ENCODE measurements around the gene COL23A1.
"Not testable (repeated sequence)": the region's sequence is repeated elsewhere in the genome, so short reads cannot be mapped to it uniquely, and the experiment has no call there.

COL23A1 gene

GRCh38 chr5:178371362-178372111 is 218.7 kb downstream of the COL23A1 start:
- in situ Hi-C loops (cut with HindIII; ENCODE audit: low sequenced_read_pairs), result no loop called here

DNA sequence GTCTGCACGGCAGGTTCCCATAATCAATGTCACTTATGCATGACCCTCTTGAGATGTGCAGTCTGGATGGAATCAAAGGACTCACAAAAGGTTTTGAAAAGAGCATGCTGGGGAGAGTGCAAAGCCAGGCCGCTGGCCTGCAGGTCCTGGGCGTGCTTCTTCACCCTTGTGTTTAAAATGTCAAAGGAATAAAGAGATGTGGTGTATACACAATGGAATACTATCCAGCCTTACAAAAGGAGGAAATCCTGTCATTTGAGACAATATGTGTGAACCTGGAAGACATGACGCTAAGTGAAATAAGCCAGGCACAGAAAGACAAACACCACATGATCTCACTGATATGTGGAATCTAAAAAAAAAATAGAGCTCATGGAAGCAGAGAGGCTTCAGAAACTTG is 220.1 kb downstream of the COL23A1 start:
- in situ Hi-C loops (cut with HindIII; ENCODE audit: low sequenced_read_pairs), result no loop called here

- in situ Hi-C loops (cut with HindIII; ENCODE audit: low sequenced_read_pairs), result not testable (repeated sequence)
Observed at GRCh38 chr5:178369469-178369868, 220.7 kb downstream of the COL23A1 start.

- in situ Hi-C loops (cut with HindIII; ENCODE audit: low sequenced_read_pairs), result no loop called here
Observed at GRCh38 chr5:178368716-178369300, 221.4 kb downstream of the COL23A1 start.

- in situ Hi-C loops (cut with HindIII; ENCODE audit: low sequenced_read_pairs), result no loop called here
Observed at GRCh38 chr5:178368274-178368673, 221.9 kb downstream of the COL23A1 start.

DNA sequence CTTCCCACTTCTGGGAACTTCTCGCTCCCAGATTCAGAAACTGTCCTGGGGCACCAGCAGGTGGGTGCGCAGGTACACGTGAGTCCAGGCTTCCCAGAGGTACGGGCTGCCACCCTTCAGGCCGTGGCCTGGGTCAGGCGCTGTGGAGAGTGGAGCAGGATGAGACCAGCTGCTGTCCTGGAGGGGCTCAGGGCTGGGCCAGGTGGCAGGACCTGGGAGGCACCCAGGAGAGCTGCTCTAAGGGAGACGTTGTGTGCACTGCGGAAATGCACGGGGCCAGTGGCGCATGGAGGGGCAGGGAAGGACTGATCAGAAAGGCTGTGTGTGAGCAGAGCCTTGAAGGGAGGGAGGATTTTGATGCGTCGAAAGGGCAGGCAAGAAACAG is 222.5 kb downstream of the COL23A1 start:
- in situ Hi-C loops (cut with HindIII; ENCODE audit: low sequenced_read_pairs), result no loop called here

GRCh38 chr5:178366998-178367735 is 223.0 kb downstream of the COL23A1 start:
- in situ Hi-C loops (cut with HindIII; ENCODE audit: low sequenced_read_pairs), result no loop called here

DNA sequence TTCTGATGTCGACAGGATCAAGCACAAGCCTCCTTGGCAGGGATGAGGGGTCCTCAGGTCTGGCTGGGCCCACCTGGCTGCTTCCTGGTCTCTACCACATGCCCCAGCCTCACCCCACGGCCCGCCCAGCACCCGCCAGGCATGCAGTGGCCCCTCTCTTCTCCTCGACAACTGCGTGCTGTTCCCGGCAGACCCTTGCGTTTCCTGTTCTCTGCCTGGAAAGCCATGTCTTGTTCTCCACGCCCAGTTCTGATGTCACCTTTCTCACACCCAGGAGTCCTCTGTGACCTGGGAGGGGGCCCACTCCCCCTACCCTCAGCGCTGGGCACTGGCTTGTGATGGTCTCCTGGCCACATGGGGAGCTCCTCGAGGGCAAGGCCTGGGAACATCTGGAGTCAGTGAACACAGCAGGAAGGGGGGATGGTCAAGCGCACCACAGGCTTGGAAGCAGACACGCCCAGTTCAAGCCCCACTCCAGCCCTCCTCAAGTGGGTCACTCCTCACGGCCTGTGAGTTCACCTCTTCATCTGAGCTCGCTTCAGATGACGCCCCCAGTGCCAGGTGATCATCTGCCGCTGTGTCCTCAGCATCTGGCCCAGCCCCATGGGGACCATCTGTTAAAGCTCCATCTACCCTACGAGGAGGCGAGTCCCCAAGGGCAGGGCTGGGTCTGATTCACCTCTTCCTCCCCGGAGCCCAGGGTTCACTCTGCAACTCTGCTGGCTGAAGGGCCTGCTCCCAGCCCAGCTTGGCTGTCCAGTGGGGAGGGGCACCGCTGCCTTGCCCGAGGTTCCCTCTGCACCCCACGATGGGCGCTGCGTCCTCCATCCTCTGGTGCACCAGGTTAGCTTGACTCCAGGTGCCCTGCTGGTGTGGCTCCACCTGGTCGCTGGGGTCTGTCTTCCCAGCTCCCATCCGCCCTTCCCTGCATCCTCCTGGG is 224.4 kb downstream of the COL23A1 start:
- in situ Hi-C loops (cut with HindIII; ENCODE audit: low sequenced_read_pairs), result no loop called here

DNA sequence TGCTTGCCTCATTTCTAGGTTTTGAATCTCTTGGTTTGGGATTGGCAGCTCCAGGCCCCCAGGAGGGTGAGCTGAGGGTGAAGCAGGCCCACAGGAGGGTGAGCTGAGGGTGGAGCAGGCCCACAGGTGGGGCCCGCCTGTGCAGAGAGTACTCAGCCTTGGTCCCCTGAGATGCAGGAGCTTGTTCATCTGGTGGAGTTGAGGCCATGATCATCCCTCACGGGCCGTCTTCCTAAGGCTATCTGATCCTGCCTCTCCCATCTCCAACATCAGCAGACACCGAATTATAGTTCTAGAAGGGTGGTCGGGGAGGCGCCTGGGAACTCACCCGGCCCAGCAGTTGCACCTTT is 225.9 kb downstream of the COL23A1 start:
- in situ Hi-C loops (cut with HindIII; ENCODE audit: low sequenced_read_pairs), result no loop called here

DNA sequence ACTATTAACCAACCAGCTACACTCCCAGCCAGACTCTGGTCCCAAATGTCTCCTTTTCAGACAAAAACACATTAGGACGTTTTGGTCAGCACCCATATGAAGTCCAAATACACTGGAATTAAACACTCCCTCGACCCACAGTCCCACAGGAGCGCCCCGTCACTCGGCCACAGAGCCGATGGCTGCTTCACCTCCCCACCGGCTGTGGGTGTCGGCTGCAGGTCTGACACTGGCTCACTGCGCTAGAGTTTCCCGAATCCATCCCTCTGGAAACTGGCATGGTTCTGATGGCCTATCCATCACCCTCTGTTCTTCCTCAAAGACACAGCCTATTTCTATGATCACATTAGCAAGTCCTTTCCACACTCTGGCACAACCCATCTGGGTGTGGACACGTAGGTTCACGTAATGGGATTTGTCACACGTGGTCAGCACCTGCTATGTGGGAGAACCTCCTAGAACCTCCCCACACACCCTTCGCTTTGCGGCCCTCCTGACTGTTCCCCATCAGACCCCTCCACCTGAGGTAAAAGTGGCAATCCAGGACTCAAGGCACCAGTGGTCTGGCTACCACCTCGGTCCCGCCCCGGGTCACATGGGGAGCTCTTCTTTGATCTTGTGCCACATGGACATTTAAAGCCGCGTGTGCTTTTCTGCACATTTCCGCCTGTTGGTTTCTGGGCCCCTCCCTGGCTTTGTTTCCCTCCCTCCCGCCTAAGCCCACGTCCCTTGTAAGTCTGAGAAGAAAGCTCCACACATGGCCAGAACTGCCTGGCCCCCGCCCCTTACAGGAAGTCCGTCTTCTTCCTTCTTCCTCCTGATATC is 226.5 kb downstream of the COL23A1 start:
- in situ Hi-C loops (cut with HindIII; ENCODE audit: low sequenced_read_pairs), result no loop called here

- in situ Hi-C loops (cut with HindIII; ENCODE audit: low sequenced_read_pairs), result no loop called here
Observed at GRCh38 chr5:178361657-178362445, 228.3 kb downstream of the COL23A1 start.

- in situ Hi-C loops (cut with HindIII; ENCODE audit: low sequenced_read_pairs), result no loop called here
Observed at GRCh38 chr5:178360926-178361235, 229.3 kb downstream of the COL23A1 start.

- in situ Hi-C loops (cut with HindIII; ENCODE audit: low sequenced_read_pairs), result no loop called here
Observed at GRCh38 chr5:178360222-178360925, 229.8 kb downstream of the COL23A1 start.

- in situ Hi-C loops (cut with HindIII; ENCODE audit: low sequenced_read_pairs), result no loop called here
Observed at GRCh38 chr5:178359738-178360137, 230.5 kb downstream of the COL23A1 start.

- in situ Hi-C loops (cut with HindIII; ENCODE audit: low sequenced_read_pairs), result no loop called here
Observed at GRCh38 chr5:178357678-178358077, 232.5 kb downstream of the COL23A1 start.

- in situ Hi-C loops (cut with HindIII; ENCODE audit: low sequenced_read_pairs), result no loop called here
Observed at GRCh38 chr5:178357121-178357521, 233.1 kb downstream of the COL23A1 start.

GRCh38 chr5:178356431-178356872 is 233.7 kb downstream of the COL23A1 start:
- in situ Hi-C loops (cut with HindIII; ENCODE audit: low sequenced_read_pairs), result no loop called here

DNA sequence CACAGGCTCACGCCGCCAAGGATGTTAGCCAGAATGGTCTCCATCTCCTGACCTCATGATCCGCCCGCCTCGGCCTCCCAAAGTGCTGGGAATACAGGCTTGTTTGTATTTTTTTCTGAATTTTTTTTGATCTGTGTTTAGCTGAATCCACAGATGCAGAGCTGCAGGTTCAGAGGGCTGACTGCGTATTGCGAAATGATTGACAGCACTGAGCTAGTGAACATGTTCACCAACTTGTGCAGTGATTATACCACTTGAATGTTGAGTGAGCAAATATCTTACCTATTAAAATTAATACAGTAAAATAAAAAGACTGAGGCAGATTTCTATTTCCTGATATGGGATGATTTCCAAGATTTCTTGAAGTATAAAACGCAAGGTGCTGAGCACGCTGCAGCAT is 234.5 kb downstream of the COL23A1 start:
- in situ Hi-C loops (cut with HindIII; ENCODE audit: low sequenced_read_pairs), result no loop called here

DNA sequence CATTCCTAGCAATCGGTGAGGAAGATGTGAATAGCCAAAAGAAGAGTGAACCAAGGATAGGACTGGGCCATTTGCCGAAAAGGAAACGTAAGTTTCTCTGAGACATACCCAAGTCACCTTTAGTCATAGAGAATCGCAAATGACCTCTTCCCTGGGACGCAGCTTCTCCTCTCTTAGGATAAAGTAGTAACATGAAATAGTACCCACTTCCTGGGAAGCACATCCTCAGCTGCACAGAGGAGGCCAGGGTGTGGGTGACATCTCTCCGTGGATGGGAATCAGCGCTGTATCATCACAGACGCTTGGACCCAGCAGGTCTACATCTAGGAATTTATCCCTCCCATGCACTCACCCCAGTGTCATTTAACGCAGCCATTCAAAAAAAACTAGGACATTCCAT is 236.7 kb downstream of the COL23A1 start:
- in situ Hi-C loops (cut with HindIII; ENCODE audit: low sequenced_read_pairs), result no loop called here

Measured in DLD1 (cell line).